GM19372 (cell line): ENCODE results near the gene PLPPR4.
"Not testable (repeated sequence)": the region's sequence is repeated elsewhere in the genome, so short reads cannot be mapped to it uniquely, and the experiment has no call there.

Experiments used
- ATAC-seq: cut with Tn5 transposase; IDR thresholded peaks from one replicate; pipeline ENCODE4 v1.9.1; 2021; ENCODE audit warnings: mild to moderate bottlenecking, low read depth, moderate library complexity; ENCODE audit not compliant: unreplicated experiment

The PLPPR4 gene

GRCh38 chr1:99264201-99265021 is at the start of gene PLPPR4:
Gene PLPPR4, plus strand, starts transcription at chr1:99264492. Its CDS starts 102 bp downstream, at chr1:99264594.
- no peak for ATAC-seq

GRCh38 chr1:99216956-99217355 is 47.3 kb upstream of the PLPPR4 start:
- no peak for ATAC-seq

GRCh38 chr1:99217599-99217998 is 46.7 kb upstream of the PLPPR4 start:
- no peak for ATAC-seq

GRCh38 chr1:99218572-99218971 is 45.7 kb upstream of the PLPPR4 start:
- ATAC-seq: no peak

GRCh38 chr1:99218999-99219398 is 45.3 kb upstream of the PLPPR4 start:
- ATAC-seq: peak; percentile 55

GRCh38 chr1:99227056-99227897 is 37.0 kb upstream of the PLPPR4 start:
- no peak for ATAC-seq

- no peak for ATAC-seq
Observed at GRCh38 chr1:99228153-99228552, 36.1 kb upstream of the PLPPR4 start.

- ATAC-seq: no peak
Observed at GRCh38 chr1:99229122-99229521, 35.2 kb upstream of the PLPPR4 start.

- no peak for ATAC-seq
Observed at GRCh38 chr1:99230695-99231094, 33.6 kb upstream of the PLPPR4 start.

- ATAC-seq: no peak
Observed at GRCh38 chr1:99232172-99232571, 32.1 kb upstream of the PLPPR4 start.

GRCh38 chr1:99233446-99233845 is 30.8 kb upstream of the PLPPR4 start:
- ATAC-seq: no peak

- no peak for ATAC-seq
Observed at GRCh38 chr1:99236756-99237155, 27.5 kb upstream of the PLPPR4 start.

GRCh38 chr1:99239690-99240089 is 24.6 kb upstream of the PLPPR4 start:
- no peak for ATAC-seq

GRCh38 chr1:99240621-99241020 is 23.7 kb upstream of the PLPPR4 start:
- ATAC-seq: no peak

GRCh38 chr1:99246152-99246551 is 18.1 kb upstream of the PLPPR4 start:
- ATAC-seq: no peak

GRCh38 chr1:99247199-99247598 is 17.1 kb upstream of the PLPPR4 start:
- ATAC-seq: no peak

- ATAC-seq: no peak
Observed at GRCh38 chr1:99250728-99251127, 13.6 kb upstream of the PLPPR4 start.

GRCh38 chr1:99251308-99251707 is 13.0 kb upstream of the PLPPR4 start:
- no peak for ATAC-seq

- no peak for ATAC-seq
Observed at GRCh38 chr1:99252630-99253029, 11.7 kb upstream of the PLPPR4 start.

- not testable (repeated sequence) for ATAC-seq
Observed at GRCh38 chr1:99260402-99260801, 3.9 kb upstream of the PLPPR4 start.

- no peak for ATAC-seq
Observed at GRCh38 chr1:99265124-99265523, 832 bp downstream of the PLPPR4 start.

GRCh38 chr1:99266726-99267125 is 2.4 kb downstream of the PLPPR4 start:
- ATAC-seq: no peak
